A549 treated with ZK216348 at 1 μM for 4 hours (cell line): Measurements from ENCODE around the gene PCOLCE2. TPM values are rescaled to one million over a fixed set of nuclear protein-coding genes. Genes with fewer than 3 reads are reported as not detected.

Experiments
- total RNA-seq: library from RNA; stranded (reverse); fragments of 200-300 nt; extraction: Qiagen RNA extraction; gene quantifications from 5 replicates; pipeline ENCODE4 v1.2.3, GENCODE V29; 2022; ENCODE audit warnings: low read depth

The PCOLCE2 gene, protein sequence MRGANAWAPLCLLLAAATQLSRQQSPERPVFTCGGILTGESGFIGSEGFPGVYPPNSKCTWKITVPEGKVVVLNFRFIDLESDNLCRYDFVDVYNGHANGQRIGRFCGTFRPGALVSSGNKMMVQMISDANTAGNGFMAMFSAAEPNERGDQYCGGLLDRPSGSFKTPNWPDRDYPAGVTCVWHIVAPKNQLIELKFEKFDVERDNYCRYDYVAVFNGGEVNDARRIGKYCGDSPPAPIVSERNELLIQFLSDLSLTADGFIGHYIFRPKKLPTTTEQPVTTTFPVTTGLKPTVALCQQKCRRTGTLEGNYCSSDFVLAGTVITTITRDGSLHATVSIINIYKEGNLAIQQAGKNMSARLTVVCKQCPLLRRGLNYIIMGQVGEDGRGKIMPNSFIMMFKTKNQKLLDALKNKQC
- 24.3 to 43.7 TPM (median 30.3 TPM) in 5 replicates for total RNA-seq

DNA sequence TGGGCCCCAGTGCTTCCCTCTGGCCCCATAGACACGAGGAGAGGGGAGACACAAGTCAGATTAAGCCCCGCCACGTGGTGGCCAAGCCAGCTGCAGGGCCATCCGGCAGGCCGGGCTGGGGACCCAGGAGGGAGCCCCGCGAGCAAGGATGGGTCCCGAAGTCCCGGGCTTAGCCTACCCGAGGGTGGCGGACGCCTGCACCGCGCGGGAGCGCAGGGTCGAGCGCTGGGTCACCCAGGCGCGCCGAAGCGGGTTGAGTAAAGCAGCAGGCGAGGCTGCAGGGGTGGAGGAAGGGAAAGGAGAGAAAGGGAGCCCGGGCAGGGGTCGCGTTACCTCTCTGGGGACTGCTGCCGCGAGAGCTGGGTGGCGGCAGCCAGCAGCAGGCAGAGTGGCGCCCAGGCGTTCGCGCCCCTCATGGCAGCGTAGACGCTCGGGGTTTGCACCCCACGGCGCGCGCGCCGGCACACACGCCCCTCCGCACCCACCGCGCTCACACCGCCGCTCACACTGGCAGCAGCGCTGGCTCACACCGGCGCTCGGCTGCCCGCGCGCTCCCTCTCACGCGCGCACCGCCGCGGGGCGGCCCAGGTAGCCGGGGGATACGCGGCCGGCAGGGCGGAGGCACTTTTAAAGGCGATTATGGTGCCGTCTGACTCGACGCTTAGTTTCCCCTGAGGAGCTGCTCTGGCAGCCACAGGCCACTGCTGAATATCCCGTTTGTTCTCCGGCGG, at the start of gene PCOLCE2:
PCOLCE2 (minus strand) TSS at position 603 of the 731 bp plus-strand sequence; CDS start at position 416, 187 bp downstream.

Other genes starting within 250 kb of the PCOLCE2 start
- 3.5 to 9.2 TPM (median 8.3 TPM) in 5 replicates for gene TRPC1, start 165.0 kb downstream of the PCOLCE2 start, total RNA-seq
- 2.3 to 4.1 TPM (median 3.0 TPM) in 5 replicates for gene PAQR9, start 74.6 kb upstream of the PCOLCE2 start, total RNA-seq
- gene U2SURP, start 112.5 kb upstream of the PCOLCE2 start, total RNA-seq, result 70.1 to 139 TPM (median 83.1 TPM) in 5 replicates
- 0.60 to 0.89 TPM (median 0.79 TPM) in 5 replicates for gene CHST2, start 230.7 kb upstream of the PCOLCE2 start, total RNA-seq